ENCODE measurements around the gene TMPRSS11D. TPM values are rescaled to one million over a fixed set of nuclear protein-coding genes. Genes with fewer than 3 reads are reported as not detected.

TMPRSS11D gene
- polyA plus RNA-seq, 2 of the 4 experiments (the other 2 are of a cell fraction), result not detected

GRCh38 chr4:67928546-67928945 lies 44.7 kb upstream of the TMPRSS11D start:
- H3K4me2 ChIP-seq, result no peak overlapping the region
- H3K4me1 ChIP-seq, result no peaks in the 10 kb centered on the region
- 7% methylated on average over 3 of the region's 3 CpGs for WGBS (ENCODE audit: missing lambda C conversion rate)
- ChIA-PET CTCF (no interaction called here), POLR2A (no interaction called here)
- H3K27ac ChIP-seq, result no peak overlapping the region
- FAIRE-seq, result no peak
- TF ChIP-seq TFCP2L1 (CRISPR knock-in tag; IDR thresholded peaks at IDR 0.05) (no peak), RFX5 (IDR thresholded peaks at IDR 0.05) (no peak), ESRRA (IDR thresholded peaks at IDR 0.05; ENCODE audit: borderline replicate concordance, low read length) (no peak), REST (IDR thresholded peaks at IDR 0.05) (no peak), TP53 (CRISPR knock-in tag; IDR thresholded peaks at IDR 0.05) (no peak), CBX8 (IDR thresholded peaks at IDR 0.05) (no peak), FOSL2 (IDR thresholded peaks at IDR 0.05) (no peak), FOSL2 (CRISPR knock-in tag; IDR thresholded peaks at IDR 0.05) (no peak), POLR2A (IDR thresholded peaks at IDR 0.05; ENCODE audit: low read length) (no peak), POLR2AphosphoS2 (conservative IDR thresholded peaks at IDR 0.05; ENCODE audit: low read length) (no peak), FOXS1 (CRISPR knock-in tag; IDR thresholded peaks at IDR 0.05) (no peak), FOSB (CRISPR knock-in tag; IDR thresholded peaks at IDR 0.05) (no peak), NPAS2 (CRISPR knock-in tag; IDR thresholded peaks at IDR 0.05; ENCODE audit: borderline replicate concordance) (no peak), MAFK (IDR thresholded peaks at IDR 0.05; ENCODE audit: partially characterized antibody) (no peak), EP300 (IDR thresholded peaks at IDR 0.05) (no peak), RAD21 (conservative IDR thresholded peaks at IDR 0.05 in 1 of 2, IDR thresholded peaks at IDR 0.05 in 1 of 2) (no peak), ELK1 (IDR thresholded peaks at IDR 0.05; ENCODE audit: low read depth, low read length) (no peak), NR3C1 (IDR thresholded peaks at IDR 0.05) (no peak)
- TF ChIP-seq, protein P1, sequence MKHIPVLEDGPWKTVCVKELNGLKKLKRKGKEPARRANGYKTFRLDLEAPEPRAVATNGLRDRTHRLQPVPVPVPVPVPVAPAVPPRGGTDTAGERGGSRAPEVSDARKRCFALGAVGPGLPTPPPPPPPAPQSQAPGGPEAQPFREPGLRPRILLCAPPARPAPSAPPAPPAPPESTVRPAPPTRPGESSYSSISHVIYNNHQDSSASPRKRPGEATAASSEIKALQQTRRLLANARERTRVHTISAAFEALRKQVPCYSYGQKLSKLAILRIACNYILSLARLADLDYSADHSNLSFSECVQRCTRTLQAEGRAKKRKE (CRISPR knock-in tag; IDR thresholded peaks at IDR 0.05; ENCODE audit: low read depth), result no peak
- peak in 1 of 2 experiments; percentile 5 for DNase-seq (ENCODE audit: low read depth in 1 of 2, low spot score in 1 of 2)
- ATAC-seq, result no peak
- H3K9me3 ChIP-seq, result no peaks in the 10 kb centered on the region
- no peak overlapping the region for H3K4me3 ChIP-seq

GRCh38 chr4:67927251-67927650 lies 43.4 kb upstream of the TMPRSS11D start:
- TF ChIP-seq FOSB (CRISPR knock-in tag; IDR thresholded peaks at IDR 0.05) (no peak), CHD4 (IDR thresholded peaks at IDR 0.05; ENCODE audit: borderline replicate concordance) (no peak), HOXB5 (CRISPR knock-in tag; IDR thresholded peaks at IDR 0.05) (no peak), TP53 (CRISPR knock-in tag; IDR thresholded peaks at IDR 0.05) (no peak), FOXS1 (CRISPR knock-in tag; IDR thresholded peaks at IDR 0.05) (no peak), CBX2 (IDR thresholded peaks at IDR 0.05; ENCODE audit: borderline replicate concordance, low read depth) (no peak), SREBF2 (IDR thresholded peaks at IDR 0.05) (no peak), CBX8 (IDR thresholded peaks at IDR 0.05) (no peak), KDM5A (IDR thresholded peaks at IDR 0.05) (no peak), ZNF302 (CRISPR knock-in tag; IDR thresholded peaks at IDR 0.05) (no peak), REST (IDR thresholded peaks at IDR 0.05) (no peak), POLR2AphosphoS2 (conservative IDR thresholded peaks at IDR 0.05; ENCODE audit: low read length) (no peak)
- ATAC-seq, result no peak
- FAIRE-seq, result no peak
- no peak for DNase-seq (ENCODE audit: low read depth in 1 of 2, low spot score in 1 of 2)
- H3K27ac ChIP-seq, result no peak overlapping the region
- H3K9me3 ChIP-seq, result no peaks in the 10 kb centered on the region
- no peak overlapping the region for H3K4me2 ChIP-seq
- no peak overlapping the region for H3K4me3 ChIP-seq
- no peaks in the 10 kb centered on the region for H3K4me1 ChIP-seq
- WGBS (ENCODE audit: missing lambda C conversion rate), result no CpG with 5 or more reads among the region's 3 CpGs
- ChIA-PET CTCF (no interaction called here), POLR2A (no interaction called here)
